Stimulated activated naive CD4-positive, alpha-beta T cell (primary cell): Measurements from ENCODE around the gene ITGAE.
A peak's percentile ranks its signal among the peaks of the same experiment; 100 is the strongest.
"Not testable (repeated sequence)": the region's sequence is repeated elsewhere in the genome, so short reads cannot be mapped to it uniquely, and the experiment has no call there.

Experiments used
- DNase-seq, 6 experiments: peaks; one replicate each; lab custom pipeline; 2025; lab: John Stamatoyannopoulos, UW

ITGAE gene

GRCh38 chr17:3800362-3801271, at the start of gene ITGAE:
ITGAE (minus strand) TSS chr17:3801188; CDS start chr17:3801144, 44 bp downstream.
- no peak for DNase-seq

GRCh38 chr17:3848229-3848835, 47.3 kb upstream of the ITGAE start:
- no peak for DNase-seq

- no peak for DNase-seq
Measured at GRCh38 chr17:3847165-3847670, 46.2 kb upstream of the ITGAE start.

- DNase-seq = no peak
Measured at GRCh38 chr17:3846437-3847164, 45.6 kb upstream of the ITGAE start.

- DNase-seq = peak; percentile 77 to 92 (median 86)
Measured at GRCh38 chr17:3845621-3846436, 44.8 kb upstream of the ITGAE start, which contains the start of gene NCBP3. NCBP3 (minus strand) TSS chr17:3846246; CDS start chr17:3846223, 23 bp downstream.

GRCh38 chr17:3845291-3845620, 44.3 kb upstream of the ITGAE start:
- no peak for DNase-seq

- not testable (repeated sequence) for DNase-seq
Measured at GRCh38 chr17:3844556-3844955, 43.6 kb upstream of the ITGAE start.

GRCh38 chr17:3843935-3844516, 43.0 kb upstream of the ITGAE start:
- peak; percentile 5 to 33 (median 24) for DNase-seq

- DNase-seq = no peak
Measured at GRCh38 chr17:3838206-3838605, 37.2 kb upstream of the ITGAE start.

GRCh38 chr17:3836551-3836950, 35.6 kb upstream of the ITGAE start:
- no peak for DNase-seq

- no peak for DNase-seq
Measured at GRCh38 chr17:3835410-3836229, 34.6 kb upstream of the ITGAE start.

GRCh38 chr17:3834811-3835210, 33.8 kb upstream of the ITGAE start:
- no peak for DNase-seq

GRCh38 chr17:3828852-3829232, 27.9 kb upstream of the ITGAE start:
- DNase-seq = no peak

GRCh38 chr17:3828151-3828851, 27.3 kb upstream of the ITGAE start:
- DNase-seq = no peak

GRCh38 chr17:3827124-3827773, 26.3 kb upstream of the ITGAE start:
- DNase-seq = peak; percentile 21 to 77 (median 52)

- DNase-seq = no peak
Measured at GRCh38 chr17:3826191-3826590, 25.2 kb upstream of the ITGAE start.

GRCh38 chr17:3821101-3821500, 20.1 kb upstream of the ITGAE start:
- DNase-seq = no peak

- DNase-seq = no peak
Measured at GRCh38 chr17:3818786-3819185, 17.8 kb upstream of the ITGAE start.
